Activated T-helper 17 cell treated with anti-CD3 and anti-CD28 coated beads, Interleukin-2, amount 50 U/mL, for 72 hours (primary cell): Measurements from ENCODE around the gene KRTAP9-6. TPM values are rescaled to one million over a fixed set of nuclear protein-coding genes. Genes with fewer than 3 reads are reported as not detected.

Source experiments
- total RNA-seq, 2 donors: library from RNA; stranded (reverse); gene quantifications; one replicate each; pipeline ENCODE4 v1.2.3, GENCODE V29; 2022

The KRTAP9-6 gene
- total RNA-seq, 2 donors from 2014 or later: not detected

Other genes with a start within 250 kb of the KRTAP9-6 start
- gene KRTAP1-5, start 238.2 kb upstream of the KRTAP9-6 start, total RNA-seq: not detected
- gene KRTAP1-4, start 235.2 kb upstream of the KRTAP9-6 start, total RNA-seq: not detected
- gene KRTAP1-3, start 230.5 kb upstream of the KRTAP9-6 start, total RNA-seq: not detected
- not detected for gene KRTAP1-1, start 223.9 kb upstream of the KRTAP9-6 start, total RNA-seq
- gene KRTAP2-1, start 218.1 kb upstream of the KRTAP9-6 start, total RNA-seq: not detected
- gene KRTAP2-2, start 210.1 kb upstream of the KRTAP9-6 start, total RNA-seq: not detected
- not detected for gene KRTAP2-3, start 205.3 kb upstream of the KRTAP9-6 start, total RNA-seq
- gene KRTAP2-4, start 199.5 kb upstream of the KRTAP9-6 start, total RNA-seq: not detected
- gene KRTAP4-7, start 181.2 kb upstream of the KRTAP9-6 start, total RNA-seq: not detected
- not detected for gene KRTAP4-8, start 167.2 kb upstream of the KRTAP9-6 start, total RNA-seq
- not detected for gene KRTAP4-16, start 163.2 kb upstream of the KRTAP9-6 start, total RNA-seq
- not detected for gene KRTAP4-9, start 160.0 kb upstream of the KRTAP9-6 start, total RNA-seq
- gene KRTAP4-11, start 147.0 kb upstream of the KRTAP9-6 start, total RNA-seq: not detected
- gene KRTAP4-12, start 141.2 kb upstream of the KRTAP9-6 start, total RNA-seq: not detected
- gene KRTAP4-6, start 124.8 kb upstream of the KRTAP9-6 start, total RNA-seq: not detected
- not detected for gene KRTAP4-5, start 115.6 kb upstream of the KRTAP9-6 start, total RNA-seq
- gene KRTAP4-4, start 104.6 kb upstream of the KRTAP9-6 start, total RNA-seq: not detected
- gene KRTAP4-3, start 97.2 kb upstream of the KRTAP9-6 start, total RNA-seq: not detected
- not detected for gene KRTAP4-2, start 87.2 kb upstream of the KRTAP9-6 start, total RNA-seq
- gene KRTAP4-1, start 80.5 kb upstream of the KRTAP9-6 start, total RNA-seq: not detected
- gene KRTAP9-1, start 75.5 kb upstream of the KRTAP9-6 start, total RNA-seq: not detected
- gene KRTAP9-2, start 38.7 kb upstream of the KRTAP9-6 start, total RNA-seq: not detected
- gene KRTAP9-3, start 32.9 kb upstream of the KRTAP9-6 start, total RNA-seq: not detected
- not detected for gene KRTAP9-8, start 27.4 kb upstream of the KRTAP9-6 start, total RNA-seq
- gene KRTAP9-4, start 15.7 kb upstream of the KRTAP9-6 start, total RNA-seq: not detected
- gene KRTAP9-9, start 10.0 kb upstream of the KRTAP9-6 start, total RNA-seq: not detected
- not detected for gene KRTAP9-7, start 10.3 kb downstream of the KRTAP9-6 start, total RNA-seq
- not detected for gene KRTAP29-1, start 37.5 kb downstream of the KRTAP9-6 start, total RNA-seq
- gene KRTAP16-1, start 43.9 kb downstream of the KRTAP9-6 start, total RNA-seq: under 1 TPM; 0.15 to 0.26 TPM
- gene KRTAP17-1, start 50.3 kb downstream of the KRTAP9-6 start, total RNA-seq: not detected
- not detected for gene KRT33A, start 85.5 kb downstream of the KRTAP9-6 start, total RNA-seq
- gene KRT33B, start 104.4 kb downstream of the KRTAP9-6 start, total RNA-seq: not detected
- not detected for gene KRT34, start 116.9 kb downstream of the KRTAP9-6 start, total RNA-seq
- not detected for gene KRT31, start 132.2 kb downstream of the KRTAP9-6 start, total RNA-seq
- not detected for gene KRT37, start 159.2 kb downstream of the KRTAP9-6 start, total RNA-seq
- gene KRT38, start 175.6 kb downstream of the KRTAP9-6 start, total RNA-seq: not detected
- not detected for gene KRT32, start 202.0 kb downstream of the KRTAP9-6 start, total RNA-seq
- not detected for gene KRT35, start 215.8 kb downstream of the KRTAP9-6 start, total RNA-seq
- gene KRT36, start 224.5 kb downstream of the KRTAP9-6 start, total RNA-seq: not detected
- not detected for gene KRT13, start 240.2 kb downstream of the KRTAP9-6 start, total RNA-seq